SJSA1 (cell line): ENCODE data around the gene DDAH1. TPM values are rescaled to one million over a fixed set of nuclear protein-coding genes. Genes with fewer than 3 reads are reported as not detected.
"Not testable (repeated sequence)": the region's sequence is repeated elsewhere in the genome, so short reads cannot be mapped to it uniquely, and the experiment has no call there.

ENCODE experiments used
- DNase-seq, 2 experiments: peaks; one replicate each; pipeline ENCODE4 v3.0.0-alpha.2; 2015 to 2020; ENCODE audit warnings: low spot score in 2 of 2, low read depth in 1 of 2
- H3K27ac ChIP-seq: fragments of 250-450 bp; sonication (Bioruptor Pico); 2 replicates; pipeline ENCODE4 v1.5.1; 2020; ENCODE audit warnings: mild to moderate bottlenecking, moderate library complexity
- H3K27me3 ChIP-seq: fragments of 250-450 bp; sonication (Bioruptor Pico); replicated peaks from 2 replicates; pipeline ENCODE4 v1.5.1; 2020; ENCODE audit warnings: mild to moderate bottlenecking, moderate library complexity
- H3K36me3 ChIP-seq: fragments of 250-450 bp; sonication (Bioruptor Pico); 2 replicates; pipeline ENCODE4 v1.5.1; 2020; ENCODE audit warnings: mild to moderate bottlenecking
- H3K4me1 ChIP-seq: fragments of 250-450 bp; sonication (Bioruptor Pico); replicated peaks from 2 replicates; pipeline ENCODE4 v1.6.1; 2021; ENCODE audit warnings: mild to moderate bottlenecking
- H3K4me3 ChIP-seq: fragments of 250-450 bp; sonication (Bioruptor Pico); 2 replicates; pipeline ENCODE4 v1.5.1; 2020; ENCODE audit warnings: mild to moderate bottlenecking
- H3K9me3 ChIP-seq: fragments of 250-450 bp; sonication (Bioruptor Pico); replicated peaks from 2 replicates; pipeline ENCODE4 v1.5.1; 2020; ENCODE audit warnings: mild to moderate bottlenecking
- total RNA-seq: library from RNA; depleted of rRNA; stranded (reverse); fragments of >200 nt; shearing (Covaris generic); gene quantifications from 2 replicates; pipeline ENCODE4 v1.2.3, GENCODE V29; 2014

DDAH1 gene
- total RNA-seq, 1 experiment from 2014 or later, result 108 TPM

- peaks cover 16% of the 10 kb centered on the region for H3K4me1 ChIP-seq
- no peak overlapping the region for H3K4me3 ChIP-seq
- no peak overlapping the region for H3K27ac ChIP-seq
- no peaks in the 10 kb centered on the region for H3K27me3 ChIP-seq
- no peak for DNase-seq
- H3K36me3 ChIP-seq, result peaks cover 52% of the 10 kb centered on the region
- no peaks in the 10 kb centered on the region for H3K9me3 ChIP-seq
Measured at GRCh38 chr1:85484716-85485115, 19.8 kb upstream of the DDAH1 start.

DNA sequence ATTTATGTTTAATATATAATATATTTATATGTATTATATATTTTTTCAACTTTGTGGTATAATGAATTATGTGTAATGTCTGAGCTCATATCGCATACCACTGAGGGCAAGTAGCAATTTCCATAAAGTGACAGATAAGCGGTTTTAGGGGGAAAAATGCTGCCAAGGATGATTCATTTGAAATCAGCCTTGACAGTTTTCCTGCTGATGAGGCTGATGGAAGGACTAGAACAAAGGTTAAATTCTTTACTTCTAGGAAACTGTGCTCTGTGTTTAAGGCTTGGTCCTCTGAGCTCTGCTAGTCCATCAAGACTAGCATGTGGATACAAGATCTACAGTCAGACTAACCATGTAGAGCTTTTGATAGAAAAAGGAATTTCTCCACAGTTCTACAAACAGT is 19.3 kb upstream of the DDAH1 start:
- Histone ChIP-seq H3K27ac (no peak overlapping the region), H3K36me3 (peaks cover 52% of the 10 kb centered on the region), H3K4me3 (no peak overlapping the region), H3K27me3 (no peaks in the 10 kb centered on the region), H3K9me3 (no peaks in the 10 kb centered on the region), H3K4me1 (peaks cover 12% of the 10 kb centered on the region)
- DNase-seq, result no peak

- H3K4me3 ChIP-seq, result no peak overlapping the region
- H3K27ac ChIP-seq, result no peak overlapping the region
- DNase-seq, result no peak
- H3K27me3 ChIP-seq, result no peaks in the 10 kb centered on the region
- H3K9me3 ChIP-seq, result no peaks in the 10 kb centered on the region
- H3K4me1 ChIP-seq, result peaks cover 9% of the 10 kb centered on the region
- peaks cover 31% of the 10 kb centered on the region for H3K36me3 ChIP-seq
Measured at GRCh38 chr1:85481688-85482087, 16.7 kb upstream of the DDAH1 start.

DNA sequence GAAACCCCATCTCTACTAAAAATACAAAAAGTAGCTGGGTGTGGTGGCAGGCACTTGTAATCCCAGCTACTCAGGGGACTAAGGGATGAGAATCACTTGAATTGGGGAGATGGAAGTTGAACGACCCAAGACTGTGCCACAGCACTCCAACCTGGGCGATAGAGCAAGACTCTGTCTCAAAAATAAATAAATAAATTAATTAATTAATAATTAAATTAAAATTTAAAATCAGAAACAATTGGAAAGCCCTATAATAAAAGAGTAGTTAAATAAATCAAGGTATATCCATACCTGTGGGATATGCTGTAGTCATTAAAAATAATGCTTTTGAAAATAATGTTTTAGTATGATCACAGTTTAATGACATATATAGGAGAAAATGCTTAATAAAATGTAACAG is 15.6 kb upstream of the DDAH1 start:
- Histone ChIP-seq H3K4me3 (no peak overlapping the region), H3K36me3 (peaks cover 34% of the 10 kb centered on the region), H3K27me3 (no peaks in the 10 kb centered on the region), H3K9me3 (no peaks in the 10 kb centered on the region), H3K27ac (no peak overlapping the region), H3K4me1 (peaks cover 9% of the 10 kb centered on the region)
- no peak for DNase-seq

DNA sequence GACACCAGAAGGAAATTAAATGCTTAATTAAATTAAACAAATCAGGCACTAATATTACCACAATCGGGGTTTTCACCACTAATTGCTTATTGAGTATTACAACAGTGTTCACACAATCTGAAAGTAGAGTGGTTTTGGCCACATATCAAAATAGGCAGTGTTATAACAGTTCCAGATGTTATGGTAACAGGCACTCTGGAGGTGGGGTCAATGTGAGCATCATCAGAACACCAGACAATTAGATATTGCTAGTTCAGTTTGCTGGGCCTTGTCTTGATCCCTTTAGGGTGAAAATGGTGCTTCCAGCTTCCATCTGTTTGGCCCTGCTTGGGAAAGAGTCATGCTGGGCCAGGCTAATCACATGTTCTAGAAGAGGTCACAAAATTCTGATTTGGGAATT is 14.5 kb upstream of the DDAH1 start:
- H3K36me3 ChIP-seq, result peaks cover 37% of the 10 kb centered on the region
- no peaks in the 10 kb centered on the region for H3K9me3 ChIP-seq
- no peak overlapping the region for H3K4me3 ChIP-seq
- no peaks in the 10 kb centered on the region for H3K27me3 ChIP-seq
- H3K4me1 ChIP-seq, result peaks cover 6% of the 10 kb centered on the region
- no peak for DNase-seq
- H3K27ac ChIP-seq, result no peak overlapping the region

- no peaks in the 10 kb centered on the region for H3K27me3 ChIP-seq
- DNase-seq, result no peak
- H3K36me3 ChIP-seq, result peaks cover 42% of the 10 kb centered on the region
- peaks cover 12% of the 10 kb centered on the region for H3K4me1 ChIP-seq
- no peak overlapping the region for H3K4me3 ChIP-seq
- H3K9me3 ChIP-seq, result no peaks in the 10 kb centered on the region; the same call in 1 of the 2 replicates
- H3K27ac ChIP-seq, result no peak overlapping the region
Measured at GRCh38 chr1:85478366-85478765, 13.4 kb upstream of the DDAH1 start.

- no peak overlapping the region for H3K4me3 ChIP-seq
- H3K36me3 ChIP-seq, result peaks cover 47% of the 10 kb centered on the region
- DNase-seq, result no peak
- no peaks in the 10 kb centered on the region for H3K27me3 ChIP-seq
- peaks cover 12% of the 10 kb centered on the region for H3K4me1 ChIP-seq
- H3K27ac ChIP-seq, result no peak overlapping the region
- H3K9me3 ChIP-seq, result no peaks in the 10 kb centered on the region; the same call in 1 of the 2 replicates
Measured at GRCh38 chr1:85475055-85475454, 10.1 kb upstream of the DDAH1 start.

DNA sequence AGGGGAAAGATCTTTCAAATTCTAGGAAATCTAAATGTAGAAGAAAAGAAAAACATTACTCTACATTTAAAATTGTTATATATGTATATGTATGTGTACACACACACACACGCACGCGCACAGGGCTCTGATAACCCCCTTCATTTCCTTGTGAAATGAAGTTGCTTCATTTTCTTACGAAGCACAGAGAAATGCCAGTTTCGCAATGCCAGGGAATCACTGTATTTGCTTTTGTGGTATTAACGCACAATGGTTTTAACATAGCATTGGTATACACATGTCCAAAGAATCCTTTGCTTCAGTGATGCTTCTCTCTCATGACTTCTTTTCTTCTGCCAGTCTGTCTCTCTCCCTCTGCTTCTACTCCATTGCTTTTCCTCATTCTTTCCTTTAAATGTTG is 8.4 kb upstream of the DDAH1 start:
- Histone ChIP-seq H3K36me3 (peaks cover 48% of the 10 kb centered on the region), H3K9me3 (no peaks in the 10 kb centered on the region; the same call in 1 of the 2 replicates), H3K4me1 (peaks cover 18% of the 10 kb centered on the region), H3K27ac (no peak overlapping the region), H3K27me3 (no peaks in the 10 kb centered on the region), H3K4me3 (no peak overlapping the region)
- no peak for DNase-seq

GRCh38 chr1:85471558-85471957 is 6.6 kb upstream of the DDAH1 start:
- Histone ChIP-seq H3K27ac (no peak overlapping the region), H3K27me3 (no peaks in the 10 kb centered on the region), H3K4me1 (peaks cover 36% of the 10 kb centered on the region), H3K4me3 (no peak overlapping the region), H3K36me3 (peaks cover 54% of the 10 kb centered on the region), H3K9me3 (no peaks in the 10 kb centered on the region; the same call in 1 of the 2 replicates)
- no peak for DNase-seq

DNA sequence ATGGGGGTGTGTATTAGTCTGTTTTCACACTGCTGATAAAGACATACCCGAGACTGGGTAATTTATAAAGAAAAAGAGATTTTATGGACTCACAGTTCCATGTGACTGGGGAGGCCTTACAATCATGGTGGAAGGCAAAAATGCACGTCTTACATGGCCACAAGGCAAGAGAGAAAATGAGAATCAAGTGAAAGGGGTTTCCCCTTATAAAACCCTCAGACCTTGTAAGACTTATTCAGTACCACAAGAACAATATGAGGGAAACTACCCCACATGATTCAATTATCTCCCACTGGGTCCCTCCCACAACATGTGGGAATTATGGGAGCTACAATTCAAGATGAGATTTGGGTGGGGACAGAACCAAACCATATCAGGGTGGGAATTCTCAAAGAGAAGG is 5.2 kb upstream of the DDAH1 start:
- not testable (repeated sequence) for H3K27me3 ChIP-seq, H3K4me3 ChIP-seq, DNase-seq, H3K27ac ChIP-seq, H3K9me3 ChIP-seq
- Histone ChIP-seq H3K4me1 (peaks cover 50% of the 10 kb centered on the region), H3K36me3 (peaks cover 45% of the 10 kb centered on the region)

- no peaks in the 10 kb centered on the region; the same call in 1 of the 2 replicates for H3K9me3 ChIP-seq
- H3K27ac ChIP-seq, result peak overlapping the region; percentile 13
- no peaks in the 10 kb centered on the region for H3K27me3 ChIP-seq
- peaks cover 41% of the 10 kb centered on the region for H3K36me3 ChIP-seq
- DNase-seq, result no peak
- H3K4me1 ChIP-seq, result peaks cover 51% of the 10 kb centered on the region
- H3K4me3 ChIP-seq, result no peak overlapping the region
Measured at GRCh38 chr1:85467929-85468540, 3.1 kb upstream of the DDAH1 start.

DNA sequence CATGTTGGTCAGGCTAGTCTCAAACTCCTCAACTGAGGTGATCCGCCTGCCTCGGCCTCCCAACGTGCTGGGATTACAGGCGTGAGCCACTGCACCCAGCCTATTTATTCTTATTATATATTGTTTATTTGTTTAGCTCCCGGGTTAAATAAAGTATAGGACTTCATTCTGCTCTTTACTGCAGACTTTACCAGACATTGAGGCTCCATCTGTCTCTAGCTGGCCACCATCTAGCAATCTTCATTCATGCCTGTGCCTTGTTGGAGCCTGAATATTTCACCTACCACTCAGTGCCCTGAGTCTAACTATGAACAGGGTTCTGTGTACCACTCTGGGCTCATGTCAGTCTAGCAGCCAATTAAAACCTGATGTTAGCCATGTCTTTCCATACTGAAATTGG is 2.1 kb upstream of the DDAH1 start:
- Histone ChIP-seq H3K4me1 (peaks cover 61% of the 10 kb centered on the region), H3K27me3 (no peaks in the 10 kb centered on the region), H3K27ac (peak overlapping the region; percentile 81), H3K4me3 (no peak overlapping the region), H3K36me3 (peaks cover 42% of the 10 kb centered on the region), H3K9me3 (no peaks in the 10 kb centered on the region; the same call in 1 of the 2 replicates)
- peak; percentile 71 to 81 for DNase-seq

DNA sequence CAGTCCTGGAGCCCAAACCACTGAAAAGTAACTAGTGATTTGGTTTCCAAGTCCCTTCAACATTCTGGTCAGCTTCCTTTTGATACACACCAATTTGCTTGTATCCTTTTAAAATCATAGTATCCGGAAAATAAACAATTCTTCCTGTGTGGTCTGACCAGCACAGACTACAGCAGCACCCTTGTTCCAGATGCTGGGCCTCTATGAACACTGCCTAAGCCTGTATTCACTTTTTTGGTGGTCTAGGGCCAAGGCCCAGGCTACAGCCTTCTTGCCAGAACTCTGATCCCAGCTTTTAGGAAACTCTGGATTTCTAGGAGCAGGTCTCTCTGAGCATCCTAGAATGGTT is 801 bp upstream of the DDAH1 start:
- H3K4me1 ChIP-seq, result peaks cover 71% of the 10 kb centered on the region
- H3K27ac ChIP-seq, result peak overlapping the region; percentile 81
- H3K36me3 ChIP-seq, result peaks cover 33% of the 10 kb centered on the region
- no peaks in the 10 kb centered on the region; the same call in 1 of the 2 replicates for H3K9me3 ChIP-seq
- peak; percentile 81 to 94 for DNase-seq
- H3K4me3 ChIP-seq, result peak overlapping the region; percentile 81
- no peaks in the 10 kb centered on the region for H3K27me3 ChIP-seq

DNA sequence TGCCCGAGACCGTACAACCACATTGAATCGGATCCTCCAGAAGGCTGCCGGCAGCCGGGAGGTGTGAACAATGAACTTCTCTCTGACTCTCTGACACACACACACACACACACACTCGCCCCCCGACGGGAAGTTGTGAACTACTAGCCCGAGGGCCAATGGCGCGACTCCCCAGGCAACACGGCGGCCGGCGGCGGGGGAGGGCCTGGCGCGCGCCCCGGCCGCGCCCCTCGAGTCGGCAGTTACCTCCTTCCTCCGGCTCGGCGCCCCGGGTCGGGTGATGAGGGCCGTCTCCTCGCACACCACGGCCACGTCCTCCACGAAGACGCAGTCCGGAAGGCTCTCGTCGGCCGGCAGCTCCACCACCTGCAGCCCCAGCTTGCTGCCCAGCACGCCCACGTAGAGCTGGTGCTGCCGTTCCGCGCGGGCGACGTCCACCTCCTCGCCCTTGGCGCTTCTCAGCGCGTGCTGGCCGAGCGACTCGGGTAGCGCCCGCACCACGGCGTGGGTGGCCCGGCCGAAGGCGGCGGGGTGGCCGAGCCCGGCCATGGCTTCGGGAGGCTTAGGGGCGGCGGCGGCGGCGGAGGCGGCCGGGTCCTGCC is 361 bp downstream of the DDAH1 start:
- no peaks in the 10 kb centered on the region; the same call in 1 of the 2 replicates for H3K9me3 ChIP-seq
- H3K36me3 ChIP-seq, result peaks cover 35% of the 10 kb centered on the region
- peak overlapping the region; percentile 81 for H3K27ac ChIP-seq
- peaks cover 80% of the 10 kb centered on the region for H3K4me1 ChIP-seq
- DNase-seq, result peak; percentile 86 to 89
- no peaks in the 10 kb centered on the region for H3K27me3 ChIP-seq
- H3K4me3 ChIP-seq, result peak overlapping the region; percentile 81
